PC-9 (cell line): ENCODE data around the gene KCNJ2. TPM values are rescaled to one million over a fixed set of nuclear protein-coding genes. Genes with fewer than 3 reads are reported as not detected.

Experiments used
- BruUV-seq: library from RNA; stranded (reverse); fragments of 400-500 nt; replicated peaks from 2 replicates; lab custom pipeline; 2021; lab: Mats Ljungman, UMichigan
- CTCF ChIA-PET: fragments of 300-600 bp; sonication (Branson Sonifier 250); formaldehyde crosslinking; loops from one replicate; lab custom pipeline; 2022; ENCODE audit warnings: antibody characterized with exemption; lab: Charles Lee
- POLR2A ChIA-PET: fragments of 300-600 bp; sonication (Branson Sonifier 250); formaldehyde crosslinking; loops from one replicate; lab custom pipeline; 2022; ENCODE audit warnings: antibody characterized with exemption; ENCODE audit not compliant: unreplicated experiment; lab: Charles Lee
- DNase-seq, 2 experiments: peaks; one replicate each; pipeline versions ENCODE4 v3.0.0 to v3.0.0-alpha.2; 2015 to 2022; ENCODE audit warnings: mixed read lengths in 1 of 2
- H2AFZ ChIP-seq: fragments of 200-600 bp; sonication (generic); 2 replicates; pipeline ENCODE4 v1.8.1; 2017; ENCODE audit warnings: antibody characterized with exemption
- H3F3A ChIP-seq: fragments of 200-600 bp; sonication (generic); 2 replicates; pipeline ENCODE4 v1.8.1; 2017; ENCODE audit warnings: antibody characterized with exemption, mild to moderate bottlenecking, low read depth; ENCODE audit not compliant: insufficient read depth
- H3K27ac ChIP-seq: fragments of 200-600 bp; sonication (generic); 2 replicates; pipeline ENCODE4 v1.6.1; 2016; ENCODE audit warnings: mixed run types
- H3K27me3 ChIP-seq: fragments of 200-600 bp; sonication (generic); 2 replicates; pipeline ENCODE4 v1.6.1; 2016; ENCODE audit warnings: low read depth, mixed run types; ENCODE audit not compliant: insufficient read depth
- H3K36me3 ChIP-seq: fragments of 200-600 bp; sonication (generic); 2 replicates; pipeline ENCODE4 v1.6.1; 2016; ENCODE audit warnings: low read depth, mixed run types
- H3K4me1 ChIP-seq: fragments of 200-600 bp; sonication (generic); replicated peaks from 2 replicates; pipeline ENCODE4 v1.6.1; 2016; ENCODE audit warnings: mixed run types; ENCODE audit not compliant: insufficient read depth
- H3K4me2 ChIP-seq: fragments of 200-600 bp; sonication (generic); 2 replicates; pipeline ENCODE4 v1.6.1; 2017; ENCODE audit warnings: mixed run types
- H3K4me3 ChIP-seq: fragments of 200-600 bp; sonication (generic); 2 replicates; pipeline ENCODE4 v1.6.1; 2016; ENCODE audit warnings: mixed run types
- H3K79me2 ChIP-seq: fragments of 200-600 bp; sonication (generic); 2 replicates; pipeline ENCODE4 v1.6.1; 2017; ENCODE audit warnings: low read depth, mixed run types
- H3K9me2 ChIP-seq: fragments of 200-600 bp; sonication (generic); 2 replicates; pipeline ENCODE4 v1.8.1; 2017; ENCODE audit warnings: mild to moderate bottlenecking; ENCODE audit not compliant: insufficient read depth
- H3K9me3 ChIP-seq: fragments of 200-600 bp; sonication (generic); 2 replicates; pipeline ENCODE4 v1.8.1; 2016; ENCODE audit warnings: low read depth; ENCODE audit not compliant: insufficient read depth
- H4K20me1 ChIP-seq: fragments of 200-600 bp; sonication (generic); 2 replicates; pipeline ENCODE4 v1.8.1; 2017; ENCODE audit not compliant: insufficient read depth
- CTCF ChIP-seq: fragments of 200-600 bp; sonication (generic); conservative IDR thresholded peaks from 2 replicates; pipeline ENCODE4 v1.6.1; 2017; ENCODE audit warnings: mixed run types, antibody characterized with exemption, mild to moderate bottlenecking, moderate library complexity
- EZH2 ChIP-seq: fragments of 200-600 bp; sonication (generic); IDR thresholded peaks from 2 replicates; pipeline ENCODE4 v1.8.0; 2017; ENCODE audit warnings: antibody characterized with exemption, low read depth
- intact Hi-C: fragments of 100-400 bp; cut with micrococcal nuclease; formaldehyde crosslinking; loops from one replicate; pipeline ENCODE4 v1.10.0; 2022; ENCODE audit not compliant: unreplicated experiment
- total RNA-seq: library from RNA; stranded (reverse); gene quantifications from 2 replicates; pipeline ENCODE4 v1.2.3, GENCODE V29; 2021

Gene KCNJ2
- total RNA-seq, 1 experiment from 2014 or later, result not detected

- DNase-seq, result no peak
- H4K20me1 ChIP-seq, result no peaks in the 10 kb centered on the region
- TF ChIP-seq CTCF (no peak), EZH2 (no peak)
- no peak overlapping the region for H3K27ac ChIP-seq
- H3K4me2 ChIP-seq, result no peak overlapping the region
- no peaks in the 10 kb centered on the region for H3F3A ChIP-seq
- CTCF ChIA-PET, result no interaction called here
- no peaks in the 10 kb centered on the region for H3K36me3 ChIP-seq
- peaks cover 9% of the 10 kb centered on the region for H3K4me1 ChIP-seq
- no peaks in the 10 kb centered on the region for H3K9me2 ChIP-seq
- no peaks in the 10 kb centered on the region; the same call in 1 of the 2 replicates for H3K9me3 ChIP-seq
- POLR2A ChIA-PET, result no interaction called here
- intact Hi-C loops, result no loop called here
- no TSS peak for BruUV-seq
- H3K4me3 ChIP-seq, result no peak overlapping the region
- no peak overlapping the region for H2AFZ ChIP-seq
- H3K27me3 ChIP-seq, result no peaks in the 10 kb centered on the region
- no peaks in the 10 kb centered on the region for H3K79me2 ChIP-seq
Observed at GRCh38 chr17:70130289-70130688, 39.0 kb upstream of the KCNJ2 start.

- no peaks in the 10 kb centered on the region for H4K20me1 ChIP-seq
- no peaks in the 10 kb centered on the region for H3K27me3 ChIP-seq
- no peak overlapping the region for H3K27ac ChIP-seq
- no peak overlapping the region for H2AFZ ChIP-seq
- DNase-seq, result no peak
- no peak overlapping the region for H3K4me3 ChIP-seq
- H3K4me2 ChIP-seq, result no peak overlapping the region
- intact Hi-C loops, result no loop called here
- no peaks in the 10 kb centered on the region; the same call in 1 of the 2 replicates for H3K9me3 ChIP-seq
- BruUV-seq, result no TSS peak
- H3F3A ChIP-seq, result no peaks in the 10 kb centered on the region
- no peaks in the 10 kb centered on the region for H3K9me2 ChIP-seq
- no peak for TF ChIP-seq EZH2
- no peak for TF ChIP-seq CTCF
- ChIA-PET CTCF (no interaction called here), POLR2A (no interaction called here)
- peaks cover 7% of the 10 kb centered on the region for H3K4me1 ChIP-seq
- no peaks in the 10 kb centered on the region for H3K79me2 ChIP-seq
- H3K36me3 ChIP-seq, result no peaks in the 10 kb centered on the region
Observed at GRCh38 chr17:70132505-70132904, 36.8 kb upstream of the KCNJ2 start.

GRCh38 chr17:70134042-70134441 is 35.3 kb upstream of the KCNJ2 start:
- no peaks in the 10 kb centered on the region for H3K36me3 ChIP-seq
- no peaks in the 10 kb centered on the region for H3K79me2 ChIP-seq
- POLR2A ChIA-PET, result no interaction called here
- intact Hi-C loops, result no loop called here
- H3K27ac ChIP-seq, result no peak overlapping the region
- no peak overlapping the region for H3K4me2 ChIP-seq
- no TSS peak for BruUV-seq
- no peaks in the 10 kb centered on the region for H3F3A ChIP-seq
- no peaks in the 10 kb centered on the region for H4K20me1 ChIP-seq
- CTCF ChIA-PET, result no interaction called here
- TF ChIP-seq EZH2, result no peak
- TF ChIP-seq CTCF, result no peak
- H2AFZ ChIP-seq, result no peak overlapping the region
- no peaks in the 10 kb centered on the region for H3K27me3 ChIP-seq
- H3K4me3 ChIP-seq, result no peak overlapping the region
- no peaks in the 10 kb centered on the region for H3K9me2 ChIP-seq
- no peak for DNase-seq
- peaks cover 5% of the 10 kb centered on the region for H3K4me1 ChIP-seq
- H3K9me3 ChIP-seq, result no peaks in the 10 kb centered on the region; the same call in 1 of the 2 replicates
